Epidermal melanocyte (primary cell): Measurements from ENCODE around the gene SH2D5.

Experiments used
- DNase-seq: peaks from one replicate; pipeline ENCODE4 v3.0.0; 2011; ENCODE audit warnings: low spot score; ENCODE audit not compliant: insufficient read length

SH2D5 gene

GRCh38 chr1:20715406-20715805 is 17.1 kb downstream of the SH2D5 start:
- no peak for DNase-seq

- no peak for DNase-seq
These were observed 19.1 kb downstream of the SH2D5 start for GRCh38 chr1:20713440-20713839.

- DNase-seq, result no peak
These were observed 20.3 kb downstream of the SH2D5 start for GRCh38 chr1:20712215-20712577.

- no peak for DNase-seq
These were observed 21.0 kb downstream of the SH2D5 start for GRCh38 chr1:20711285-20712214.

- DNase-seq, result no peak
These were observed 21.8 kb downstream of the SH2D5 start for GRCh38 chr1:20710469-20711284.

GRCh38 chr1:20709868-20710267 is 22.6 kb downstream of the SH2D5 start:
- DNase-seq, result no peak

GRCh38 chr1:20708891-20709290 is 23.6 kb downstream of the SH2D5 start:
- DNase-seq, result no peak

- DNase-seq, result no peak
These were observed 24.4 kb downstream of the SH2D5 start for GRCh38 chr1:20708057-20708456.

GRCh38 chr1:20706841-20707240 is 25.7 kb downstream of the SH2D5 start:
- no peak for DNase-seq

- no peak for DNase-seq
These were observed 27.2 kb downstream of the SH2D5 start for GRCh38 chr1:20705203-20705755.

- no peak for DNase-seq
These were observed 27.9 kb downstream of the SH2D5 start for GRCh38 chr1:20704390-20705202.

- DNase-seq, result no peak
These were observed 29.3 kb downstream of the SH2D5 start for GRCh38 chr1:20703124-20703756.

GRCh38 chr1:20702416-20702815 is 30.1 kb downstream of the SH2D5 start:
- no peak for DNase-seq

- no peak for DNase-seq
These were observed 30.7 kb downstream of the SH2D5 start for GRCh38 chr1:20701847-20702246.

- no peak for DNase-seq
These were observed 31.1 kb downstream of the SH2D5 start for GRCh38 chr1:20701446-20701845.

- DNase-seq, result no peak
These were observed 31.8 kb downstream of the SH2D5 start for GRCh38 chr1:20700636-20701215.

- DNase-seq, result no peak
These were observed 32.9 kb downstream of the SH2D5 start for GRCh38 chr1:20699558-20699957.

- no peak for DNase-seq
These were observed 34.1 kb downstream of the SH2D5 start for GRCh38 chr1:20698195-20698910.

GRCh38 chr1:20697563-20697962 is 34.9 kb downstream of the SH2D5 start:
- no peak for DNase-seq
